GM06990 (cell line): ENCODE results near the gene CCDC157.
A peak's percentile ranks its signal among the peaks of the same experiment; 100 is the strongest.

Experiments
- DNase-seq: peaks from one replicate; pipeline ENCODE4 v3.0.0-alpha.2; 2011; ENCODE audit not compliant: insufficient read length; ENCODE audit errors: extremely low read depth
- H3K27me3 ChIP-seq: replicated peaks from 2 replicates; pipeline ENCODE4 v1.6.0; 2011; ENCODE audit warnings: low read length; ENCODE audit not compliant: control insufficient read depth, insufficient read depth
- H3K36me3 ChIP-seq: 2 replicates; pipeline ENCODE4 v1.5.1; 2011; ENCODE audit warnings: low read length; ENCODE audit not compliant: control insufficient read depth, insufficient read depth
- H3K4me3 ChIP-seq: replicated peaks from 2 replicates; pipeline ENCODE4 v1.5.1; 2011; ENCODE audit warnings: low read depth, mild to moderate bottlenecking, control low read depth, low read length
- CTCF ChIP-seq: IDR thresholded peaks from 2 replicates; pipeline ENCODE4 v1.5.1; 2011; ENCODE audit warnings: low read length, control low read depth, mild to moderate bottlenecking, inconsistent platforms; ENCODE audit not compliant: insufficient read depth, poor library complexity, severe bottlenecking

CCDC157 gene

GRCh38 chr22:30381264-30381663 is 24.5 kb downstream of the CCDC157 start:
- no peak for DNase-seq
- Histone ChIP-seq H3K36me3 (no peaks in the 10 kb centered on the region; the same call in none of the 2 replicates), H3K4me3 (no peak overlapping the region), H3K27me3 (no peaks in the 10 kb centered on the region)
- TF ChIP-seq CTCF: no peak

- TF ChIP-seq CTCF: no peak
- H3K27me3 ChIP-seq: no peaks in the 10 kb centered on the region
- H3K4me3 ChIP-seq: no peak overlapping the region
- no peak for DNase-seq
- no peaks in the 10 kb centered on the region; the same call in 1 of the 2 replicates for H3K36me3 ChIP-seq
These were observed 25.5 kb downstream of the CCDC157 start for GRCh38 chr22:30382340-30382739.

- DNase-seq: no peak
- TF ChIP-seq CTCF: no peak
- H3K27me3 ChIP-seq: no peaks in the 10 kb centered on the region
- no peak overlapping the region for H3K4me3 ChIP-seq
- H3K36me3 ChIP-seq: no peaks in the 10 kb centered on the region; the same call in 1 of the 2 replicates
These were observed 26.3 kb downstream of the CCDC157 start for GRCh38 chr22:30383061-30383460.

GRCh38 chr22:30385942-30386341 is 29.1 kb downstream of the CCDC157 start:
- DNase-seq: no peak
- H3K4me3 ChIP-seq: no peak overlapping the region
- TF ChIP-seq CTCF: no peak
- no peaks in the 10 kb centered on the region for H3K27me3 ChIP-seq
- H3K36me3 ChIP-seq: no peaks in the 10 kb centered on the region

GRCh38 chr22:30386608-30386959 is 29.8 kb downstream of the CCDC157 start:
- no peak for TF ChIP-seq CTCF
- H3K4me3 ChIP-seq: peak overlapping the region; percentile 69
- H3K36me3 ChIP-seq: no peaks in the 10 kb centered on the region
- H3K27me3 ChIP-seq: no peaks in the 10 kb centered on the region
- DNase-seq: no peak
